NCI-H748 treated with DMSO at 0.1 percent for 48 hours (cell line): ENCODE results near the gene MTRF1.
"Not testable (repeated sequence)": the region's sequence is repeated elsewhere in the genome, so short reads cannot be mapped to it uniquely, and the experiment has no call there.

Experiments
- DNase-seq: peaks from one replicate; lab custom pipeline; 2025; lab: John Stamatoyannopoulos, UW

MTRF1 gene

DNA sequence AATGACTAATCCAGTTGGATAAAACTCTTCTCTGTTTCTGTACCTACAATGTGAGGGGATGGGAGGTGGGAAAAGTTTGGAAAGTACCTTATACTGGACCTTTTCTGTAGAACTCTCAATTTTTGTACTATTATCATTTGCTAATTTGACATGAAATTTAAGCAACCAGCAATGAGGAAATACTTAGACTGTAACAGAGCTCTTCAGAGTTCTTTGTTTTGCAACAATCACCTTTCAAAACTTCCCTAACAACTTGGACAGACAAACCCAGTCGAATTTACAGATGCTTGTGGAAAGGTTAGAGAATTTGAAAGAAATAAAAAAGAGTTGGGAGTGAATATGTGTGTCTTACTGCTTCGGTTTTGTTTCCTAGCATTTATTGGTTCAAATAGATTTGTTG lies 85.8 kb downstream of the MTRF1 start:
- DNase-seq = no peak

GRCh38 chr13:41175576-41175975 lies 87.8 kb downstream of the MTRF1 start:
- DNase-seq = not testable (repeated sequence)
